C4-2B (cell line): ENCODE data around the gene STIM1.

Experiments used
- CTCF ChIP-seq: fragments of 450-650 bp; conservative IDR thresholded peaks from 2 replicates; pipeline ENCODE4 v1.5.1; 2017; ENCODE audit warnings: mild to moderate bottlenecking
- ZFX ChIP-seq: fragments of 450-650 bp; IDR thresholded peaks from 2 replicates; pipeline ENCODE4 v1.6.1; 2017

- TF ChIP-seq CTCF (no peak), ZFX (no peak)
Observed at GRCh38 chr11:4138497-4138896, 283.0 kb downstream of the STIM1 start.
